HG02973 (cell line): ENCODE data around the gene COG1.

ENCODE experiments used
- ATAC-seq: cut with Tn5 transposase; IDR thresholded peaks from one replicate; pipeline ENCODE4 v1.9.1; 2021; ENCODE audit warnings: moderate library complexity; ENCODE audit not compliant: unreplicated experiment

The COG1 gene

GRCh38 chr17:73224663-73225305 lies 31.9 kb downstream of the COG1 start:
- ATAC-seq: no peak

- ATAC-seq: no peak
Observed at GRCh38 chr17:73226556-73227172, 33.8 kb downstream of the COG1 start.

GRCh38 chr17:73227379-73227778 lies 34.5 kb downstream of the COG1 start:
- no peak for ATAC-seq

- no peak for ATAC-seq
Observed at GRCh38 chr17:73227944-73228343, 35.1 kb downstream of the COG1 start.

- peak; percentile 34 for ATAC-seq
Observed at GRCh38 chr17:73228748-73229236, 35.9 kb downstream of the COG1 start.

GRCh38 chr17:73230088-73230487 lies 37.2 kb downstream of the COG1 start:
- ATAC-seq: no peak

GRCh38 chr17:73231395-73231794 lies 38.5 kb downstream of the COG1 start:
- ATAC-seq: no peak

GRCh38 chr17:73231841-73232586 lies 39.2 kb downstream of the COG1 start:
- peak; percentile 71 for ATAC-seq

- peak; percentile 23 for ATAC-seq
Observed at GRCh38 chr17:73232587-73233373, 39.9 kb downstream of the COG1 start.

GRCh38 chr17:73234736-73235135 lies 41.9 kb downstream of the COG1 start:
- no peak for ATAC-seq

- ATAC-seq: no peak
Observed at GRCh38 chr17:73237714-73238113, 44.9 kb downstream of the COG1 start.

GRCh38 chr17:73240561-73240960 lies 47.7 kb downstream of the COG1 start:
- no peak for ATAC-seq

- ATAC-seq: no peak
Observed at GRCh38 chr17:73247726-73248125, 54.9 kb downstream of the COG1 start.

GRCh38 chr17:73248532-73248931 lies 55.7 kb downstream of the COG1 start:
- ATAC-seq: no peak

GRCh38 chr17:73249700-73250099 lies 56.8 kb downstream of the COG1 start:
- no peak for ATAC-seq

GRCh38 chr17:73250851-73251640 lies 58.2 kb downstream of the COG1 start:
- ATAC-seq: no peak

GRCh38 chr17:73251871-73252270 lies 59.0 kb downstream of the COG1 start:
- no peak for ATAC-seq

- ATAC-seq: no peak
Observed at GRCh38 chr17:73255671-73256181, 62.9 kb downstream of the COG1 start.

GRCh38 chr17:73256220-73256619 lies 63.4 kb downstream of the COG1 start:
- no peak for ATAC-seq

- no peak for ATAC-seq
Observed at GRCh38 chr17:73257516-73257915, 64.7 kb downstream of the COG1 start.
